Measurements from ENCODE around the gene CIROP.

DNA sequence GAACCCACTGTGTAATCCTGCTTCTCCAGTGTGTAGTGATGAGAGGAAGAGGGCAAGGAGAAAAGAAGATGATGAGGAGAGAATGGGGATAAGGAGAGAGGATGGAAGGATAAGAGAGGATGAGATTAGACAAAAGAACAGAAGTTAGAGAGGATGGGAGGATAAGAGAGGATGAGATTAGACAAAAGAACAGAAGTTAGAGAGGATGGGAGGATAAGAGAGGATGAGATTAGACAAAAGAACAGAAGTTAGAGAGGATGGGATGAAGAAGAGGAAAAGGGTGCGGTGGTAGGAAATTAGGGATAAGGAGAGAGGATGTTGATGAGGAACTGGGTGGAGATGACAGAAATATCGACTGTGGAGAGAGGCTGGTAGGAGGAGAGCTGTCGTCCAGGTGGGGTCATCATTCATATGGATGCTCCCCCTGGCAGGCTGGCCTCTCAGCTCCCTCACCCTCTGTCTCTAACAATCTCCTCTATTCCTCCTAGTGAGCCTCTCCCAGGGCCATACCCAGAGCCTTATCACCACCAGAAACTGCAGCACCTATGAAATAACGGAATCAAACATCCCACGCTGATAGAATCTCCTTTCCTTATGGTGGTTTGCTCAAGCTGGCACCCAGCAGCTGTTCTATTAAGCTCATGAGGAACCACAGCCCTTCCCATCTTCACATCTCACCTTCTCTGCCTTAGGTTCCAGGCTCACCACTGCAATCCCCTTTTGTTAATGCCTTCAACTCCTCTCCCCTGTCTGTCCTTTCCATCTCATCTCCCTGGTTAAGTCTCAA is 6.0 kb upstream of the CIROP start:
- TF ChIP-seq, protein P1, sequence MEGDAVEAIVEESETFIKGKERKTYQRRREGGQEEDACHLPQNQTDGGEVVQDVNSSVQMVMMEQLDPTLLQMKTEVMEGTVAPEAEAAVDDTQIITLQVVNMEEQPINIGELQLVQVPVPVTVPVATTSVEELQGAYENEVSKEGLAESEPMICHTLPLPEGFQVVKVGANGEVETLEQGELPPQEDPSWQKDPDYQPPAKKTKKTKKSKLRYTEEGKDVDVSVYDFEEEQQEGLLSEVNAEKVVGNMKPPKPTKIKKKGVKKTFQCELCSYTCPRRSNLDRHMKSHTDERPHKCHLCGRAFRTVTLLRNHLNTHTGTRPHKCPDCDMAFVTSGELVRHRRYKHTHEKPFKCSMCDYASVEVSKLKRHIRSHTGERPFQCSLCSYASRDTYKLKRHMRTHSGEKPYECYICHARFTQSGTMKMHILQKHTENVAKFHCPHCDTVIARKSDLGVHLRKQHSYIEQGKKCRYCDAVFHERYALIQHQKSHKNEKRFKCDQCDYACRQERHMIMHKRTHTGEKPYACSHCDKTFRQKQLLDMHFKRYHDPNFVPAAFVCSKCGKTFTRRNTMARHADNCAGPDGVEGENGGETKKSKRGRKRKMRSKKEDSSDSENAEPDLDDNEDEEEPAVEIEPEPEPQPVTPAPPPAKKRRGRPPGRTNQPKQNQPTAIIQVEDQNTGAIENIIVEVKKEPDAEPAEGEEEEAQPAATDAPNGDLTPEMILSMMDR (IDR thresholded peaks at IDR 0.05), result no peak
- no peak for TF ChIP-seq POLR2A (IDR thresholded peaks at IDR 0.05)
